GM18858 (cell line): Measurements from ENCODE around the gene SMS.

Experiments
- ATAC-seq: cut with Tn5 transposase; IDR thresholded peaks from one replicate; pipeline ENCODE4 v1.9.1; 2021; ENCODE audit not compliant: unreplicated experiment

The SMS gene

DNA sequence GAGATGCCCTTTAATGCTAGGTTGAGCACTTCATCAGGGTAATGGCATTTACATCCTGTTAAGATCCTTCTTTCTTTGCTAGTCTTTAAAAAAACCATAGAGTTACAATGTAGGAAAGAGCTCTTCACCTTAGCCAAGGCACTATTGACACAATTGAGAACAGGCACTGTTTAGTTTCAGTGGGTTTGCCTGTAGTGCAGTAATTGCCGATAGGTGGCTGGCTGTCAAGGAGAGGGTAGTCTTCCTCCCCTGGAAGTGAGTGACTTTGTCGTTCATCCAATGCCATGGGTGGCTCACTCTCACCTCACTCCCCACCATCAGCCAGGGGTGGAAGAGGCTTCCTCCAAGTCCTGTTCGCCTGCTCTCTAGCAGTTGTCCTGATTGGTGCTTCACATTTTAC, 34.7 kb downstream of the SMS start:
- no peak for ATAC-seq

DNA sequence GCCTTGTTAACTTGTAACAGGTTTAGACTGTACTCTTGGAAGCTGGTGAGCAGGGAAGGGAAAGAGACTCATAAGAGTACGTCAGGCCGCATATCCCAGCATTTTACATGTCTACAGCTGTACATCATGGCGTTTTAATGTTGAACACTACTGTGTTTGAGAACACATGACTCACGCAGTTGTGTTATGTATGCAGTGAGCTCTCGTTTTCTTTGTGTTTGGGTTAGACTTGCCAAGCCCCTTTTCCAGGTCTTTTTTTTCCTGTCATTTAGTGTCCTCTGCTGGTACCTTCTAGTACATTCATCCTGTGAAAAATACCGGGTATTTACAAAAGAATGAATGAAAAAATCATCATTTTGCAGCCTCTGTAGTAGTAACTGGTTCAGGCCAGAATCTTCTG, 35.3 kb downstream of the SMS start:
- no peak for ATAC-seq

DNA sequence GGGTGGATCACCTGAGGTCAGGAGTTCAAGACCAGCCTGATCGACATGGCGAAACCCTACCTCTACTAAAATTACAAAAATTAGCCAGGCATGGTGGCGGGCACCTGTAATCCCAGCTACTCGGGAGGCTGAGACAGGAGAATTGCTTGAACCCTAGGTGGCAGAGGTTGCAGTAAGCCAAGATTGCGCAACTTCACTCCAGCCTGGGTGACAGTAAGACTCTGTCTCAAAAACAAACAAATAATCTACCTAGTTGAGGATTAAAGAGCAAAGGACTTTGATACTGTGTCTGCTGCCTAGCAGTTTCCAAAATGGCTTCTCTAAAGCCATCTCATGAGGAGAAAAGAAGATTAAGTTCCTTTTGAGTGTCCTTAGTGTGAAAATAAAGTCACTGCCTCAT, 37.8 kb downstream of the SMS start:
- no peak for ATAC-seq

DNA sequence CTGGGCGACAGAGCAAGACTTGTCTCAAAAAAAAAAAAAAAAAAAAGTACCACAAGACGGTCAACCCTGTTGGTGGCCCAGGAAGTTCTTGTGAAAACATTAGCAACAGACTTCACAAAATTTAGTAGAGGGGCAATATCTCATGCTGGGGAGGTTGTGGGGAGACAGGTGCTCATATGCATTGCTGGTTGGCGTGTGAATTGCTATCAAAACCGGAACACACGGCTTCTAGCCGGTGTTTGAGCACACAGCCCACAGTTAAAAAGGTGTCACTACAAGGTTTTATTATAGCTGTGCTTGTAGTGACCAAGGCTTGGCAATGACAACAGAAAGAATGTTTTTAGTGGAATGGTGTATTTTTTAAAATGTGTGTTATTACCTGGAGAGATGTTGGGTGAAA, 41.8 kb downstream of the SMS start:
- no peak for ATAC-seq

DNA sequence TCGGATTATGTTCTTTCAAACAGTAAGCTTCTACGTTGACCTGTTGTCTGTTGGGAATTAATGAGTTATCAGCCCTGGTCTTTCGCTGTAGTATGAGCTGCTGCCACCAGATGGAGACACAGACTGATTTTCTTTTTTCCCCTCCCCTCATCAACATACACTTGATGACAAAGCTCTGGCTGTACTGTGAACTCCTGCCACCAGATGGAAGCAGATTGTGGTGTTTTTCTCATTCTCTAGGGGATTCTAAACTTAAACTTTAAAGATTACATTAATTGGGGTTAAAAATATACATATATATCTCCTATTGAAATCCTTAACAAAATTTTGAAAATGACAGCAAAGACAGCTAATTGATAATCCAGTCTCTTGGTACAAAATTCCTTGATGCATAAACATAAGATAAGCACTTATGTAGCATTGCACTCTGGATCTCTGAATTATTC, 44.8 kb downstream of the SMS start:
- ATAC-seq = peak; percentile 88

DNA sequence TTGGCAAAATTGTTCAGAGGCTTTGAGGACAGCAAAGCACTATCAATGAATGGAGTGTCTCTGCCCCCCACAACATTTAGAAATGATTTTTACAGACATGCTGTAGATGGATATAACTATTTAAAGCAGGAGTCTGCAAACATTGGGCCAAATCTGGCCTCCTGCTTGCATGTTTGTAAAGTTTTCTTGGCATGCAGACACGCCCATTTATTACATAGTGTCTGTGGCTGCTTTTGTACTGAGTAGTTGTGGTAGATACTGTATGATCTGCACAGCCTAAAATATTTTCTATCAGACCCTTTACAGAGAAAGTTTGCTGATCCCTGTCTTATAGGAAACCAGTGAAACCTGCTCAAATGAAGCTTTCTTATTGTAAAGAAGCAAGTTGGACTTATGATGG, 46.1 kb downstream of the SMS start:
- no peak for ATAC-seq

DNA sequence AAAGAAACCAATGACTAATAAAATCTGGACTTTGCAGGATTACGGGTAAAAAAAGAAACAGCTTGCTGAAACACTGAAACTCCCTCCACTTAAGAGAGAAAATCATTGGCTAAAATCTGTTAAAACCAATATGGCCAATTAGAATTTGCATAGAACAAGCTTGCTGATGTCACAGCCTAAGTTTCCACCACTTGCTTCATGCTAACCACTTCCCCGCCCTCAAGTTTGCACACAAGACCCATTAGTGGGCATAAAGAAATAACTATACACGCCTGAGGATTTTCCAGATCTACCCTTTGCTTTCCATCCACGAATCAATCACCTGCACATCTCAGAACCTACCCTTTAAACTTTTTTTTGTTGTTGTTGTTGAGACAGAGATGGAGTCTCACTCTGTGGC, 48.9 kb downstream of the SMS start:
- no peak for ATAC-seq

DNA sequence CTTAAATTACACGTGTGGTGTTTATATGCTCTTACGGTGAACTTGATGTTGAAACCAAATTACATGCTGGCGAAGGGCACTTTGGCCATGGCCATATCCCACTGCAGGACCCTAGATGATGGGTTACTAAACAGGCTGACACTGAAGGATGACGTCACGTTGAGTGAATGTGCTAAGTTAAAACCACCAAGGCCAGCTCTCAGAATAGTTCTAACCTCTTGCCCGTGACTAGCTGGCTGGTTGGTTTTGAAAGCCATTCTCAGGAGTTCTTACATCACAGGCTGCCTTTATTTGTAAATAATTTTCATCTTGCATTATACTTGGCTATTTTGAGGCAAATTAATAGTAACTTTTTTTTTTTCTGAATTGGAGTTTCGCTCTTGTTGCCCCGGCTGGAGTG, 50.3 kb downstream of the SMS start:
- no peak for ATAC-seq

DNA sequence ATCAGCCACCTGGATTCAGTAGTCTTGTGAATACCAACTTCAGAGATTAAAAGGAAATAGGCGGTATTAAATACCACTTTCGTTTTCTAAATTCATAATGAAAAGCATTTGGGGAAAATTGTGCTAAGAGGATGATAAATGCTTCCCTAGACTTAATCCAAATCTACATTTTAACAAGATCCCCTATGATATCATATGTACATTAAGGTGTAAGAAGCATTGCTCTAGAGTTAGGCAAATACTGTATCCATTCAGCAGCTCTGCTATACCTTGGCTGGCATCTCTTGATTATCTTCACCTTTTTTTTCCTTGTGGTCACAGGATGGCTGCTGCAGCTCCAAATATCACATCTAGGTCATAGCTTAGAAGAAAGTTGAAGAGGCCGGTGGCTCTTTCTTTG, 51.0 kb downstream of the SMS start:
- no peak for ATAC-seq

DNA sequence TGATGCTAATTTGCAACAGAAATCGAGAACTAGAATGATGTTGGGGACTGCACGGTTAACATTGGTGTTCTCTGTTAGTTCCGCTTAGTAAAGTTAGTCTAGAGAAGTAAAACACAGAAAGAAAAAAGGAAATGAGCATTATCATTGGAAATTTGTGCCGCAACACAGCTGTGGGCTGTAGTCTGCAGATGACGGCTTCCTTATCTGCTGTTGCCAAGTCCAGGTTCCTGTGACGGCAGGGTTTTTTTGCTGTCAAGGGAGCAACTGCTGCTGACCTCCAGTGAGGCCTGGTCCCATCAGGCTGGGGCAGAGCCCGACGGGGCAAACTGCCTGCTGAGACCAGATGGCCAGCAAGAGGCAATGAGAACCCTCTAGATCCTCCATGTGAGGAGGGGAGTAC, 52.8 kb downstream of the SMS start:
- ATAC-seq = peak; percentile 90

DNA sequence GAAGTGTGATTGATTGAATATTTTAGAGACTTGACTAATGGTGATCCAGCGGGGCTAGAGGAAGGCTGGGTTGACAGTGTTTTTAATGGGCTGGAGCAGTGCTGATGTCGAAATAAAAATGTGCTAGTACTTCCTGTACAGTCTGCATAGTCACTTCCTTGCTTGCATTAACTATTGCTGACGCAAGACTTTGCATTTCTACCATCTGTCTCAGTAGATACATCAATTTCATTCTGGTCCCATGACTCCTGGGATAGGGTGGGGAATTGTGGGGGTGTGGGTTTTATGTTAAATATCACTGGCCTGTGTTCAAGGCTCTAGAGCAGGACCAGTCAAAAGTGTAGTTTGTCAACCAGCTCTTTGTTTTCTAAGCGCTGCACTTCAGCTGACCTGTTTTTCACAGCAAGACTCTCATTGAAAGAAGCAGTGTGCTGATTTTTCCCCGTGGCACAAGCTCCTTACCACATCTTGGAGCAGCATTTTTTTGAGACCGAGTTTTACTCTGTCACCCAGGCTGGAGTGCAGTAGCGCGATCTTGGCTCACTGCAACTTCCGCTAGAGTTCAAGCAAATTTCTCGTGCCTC, 56.5 kb downstream of the SMS start:
- no peak for ATAC-seq

DNA sequence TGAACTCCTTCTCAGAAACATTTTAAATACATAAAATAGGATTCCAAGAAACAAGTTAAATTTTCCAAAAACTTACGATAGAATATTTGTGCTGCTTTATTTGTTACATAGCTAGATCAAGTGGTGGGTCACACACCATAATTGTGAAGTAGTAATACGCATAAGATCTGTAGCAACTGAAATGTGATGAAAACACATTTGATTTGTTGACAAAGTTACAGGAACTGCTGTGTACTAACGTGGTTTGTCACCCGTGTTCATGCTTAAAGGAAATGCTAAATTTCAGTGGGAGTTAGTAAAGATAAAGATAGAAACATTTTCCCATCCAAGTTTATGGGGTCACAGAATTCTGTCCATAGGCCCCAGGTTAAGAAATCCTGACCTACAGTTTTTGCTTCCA, 57.5 kb downstream of the SMS start:
- no peak for ATAC-seq

DNA sequence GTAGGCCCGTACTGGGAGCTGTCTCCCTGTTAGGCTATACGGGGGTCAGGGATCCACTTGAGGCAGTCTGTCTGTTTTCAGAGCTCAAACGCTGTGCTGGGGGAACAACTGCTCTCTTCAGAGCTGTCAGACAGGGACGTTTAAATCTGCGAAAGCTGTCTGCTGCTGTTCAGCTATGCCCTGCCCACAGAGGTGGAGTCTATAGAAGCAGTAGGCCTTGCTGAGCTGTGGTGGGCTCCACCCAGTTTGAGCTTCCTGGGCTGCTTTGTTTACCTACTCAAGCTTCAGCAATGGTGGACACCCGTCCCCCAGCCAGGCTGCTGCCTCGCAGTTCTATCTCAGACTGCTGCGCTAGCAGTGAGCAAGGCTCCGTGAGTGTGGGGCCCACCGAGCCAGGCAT, 64.4 kb downstream of the SMS start:
- ATAC-seq = no peak

DNA sequence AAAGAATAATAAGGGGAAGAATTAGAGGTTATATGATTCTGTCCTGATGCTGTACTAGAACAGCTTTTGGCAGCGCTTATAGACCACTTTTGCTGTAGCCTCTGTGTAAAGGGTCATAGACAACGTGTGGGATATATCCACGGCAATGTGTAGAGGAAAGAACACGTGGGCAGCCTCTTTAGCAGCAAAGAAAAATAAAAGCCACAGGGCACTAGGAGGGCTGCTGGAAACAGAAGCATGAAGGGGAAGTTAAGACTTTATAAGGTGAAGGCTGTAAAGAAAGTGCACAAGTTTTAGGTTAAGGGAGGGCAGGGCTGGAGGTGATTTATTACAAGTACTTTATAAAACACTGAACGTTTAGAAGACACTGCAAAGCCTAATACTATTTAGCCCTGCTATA, 71.5 kb downstream of the SMS start:
- no peak for ATAC-seq

DNA sequence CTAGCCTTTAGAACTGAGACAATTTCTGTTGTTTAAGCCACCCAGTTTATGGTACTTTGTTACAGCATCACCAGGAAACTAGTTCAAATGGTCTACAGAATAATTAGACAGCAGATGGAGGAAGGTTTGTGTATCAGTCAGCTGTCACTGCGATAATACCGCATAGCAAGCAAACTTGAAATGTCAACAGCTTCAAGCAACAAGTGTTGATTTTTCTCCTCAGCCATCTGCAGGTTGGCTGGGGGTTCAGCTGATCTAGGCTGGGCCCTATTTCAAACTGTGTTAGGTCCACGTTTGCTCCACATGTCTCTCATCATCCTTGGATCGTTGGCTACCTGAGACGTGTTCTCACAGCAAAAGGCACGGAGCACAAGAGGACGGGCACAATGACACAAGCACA, 72.4 kb downstream of the SMS start:
- no peak for ATAC-seq

DNA sequence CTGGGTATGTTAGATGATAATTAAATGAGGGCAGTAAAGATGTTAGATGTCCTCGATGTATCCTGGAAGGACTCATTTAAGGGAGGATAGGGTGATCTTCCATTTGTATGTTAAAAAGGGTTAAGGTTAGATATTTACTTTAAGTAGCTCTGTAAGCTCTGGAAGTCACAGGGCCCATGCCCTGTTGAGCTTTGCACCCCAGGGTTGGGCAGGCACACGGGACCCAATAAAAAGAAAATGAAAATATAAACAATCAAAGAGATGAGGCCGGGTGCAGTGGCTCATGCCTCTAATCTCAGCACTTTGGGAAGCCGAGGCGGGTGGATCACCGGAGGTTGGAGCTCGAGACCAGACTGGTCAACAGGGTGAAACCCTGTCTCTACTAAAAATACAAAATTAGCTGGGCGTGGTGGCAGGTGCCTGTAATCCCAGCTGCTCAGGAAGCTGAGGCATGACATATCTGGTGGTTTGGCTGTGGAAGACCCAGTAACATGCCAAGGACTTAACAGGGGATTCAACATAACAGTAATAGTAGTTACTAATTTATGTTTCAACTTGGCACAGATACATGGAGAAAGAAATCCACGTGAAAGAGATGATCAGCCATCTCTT, 74.7 kb downstream of the SMS start:
- ATAC-seq = no peak

DNA sequence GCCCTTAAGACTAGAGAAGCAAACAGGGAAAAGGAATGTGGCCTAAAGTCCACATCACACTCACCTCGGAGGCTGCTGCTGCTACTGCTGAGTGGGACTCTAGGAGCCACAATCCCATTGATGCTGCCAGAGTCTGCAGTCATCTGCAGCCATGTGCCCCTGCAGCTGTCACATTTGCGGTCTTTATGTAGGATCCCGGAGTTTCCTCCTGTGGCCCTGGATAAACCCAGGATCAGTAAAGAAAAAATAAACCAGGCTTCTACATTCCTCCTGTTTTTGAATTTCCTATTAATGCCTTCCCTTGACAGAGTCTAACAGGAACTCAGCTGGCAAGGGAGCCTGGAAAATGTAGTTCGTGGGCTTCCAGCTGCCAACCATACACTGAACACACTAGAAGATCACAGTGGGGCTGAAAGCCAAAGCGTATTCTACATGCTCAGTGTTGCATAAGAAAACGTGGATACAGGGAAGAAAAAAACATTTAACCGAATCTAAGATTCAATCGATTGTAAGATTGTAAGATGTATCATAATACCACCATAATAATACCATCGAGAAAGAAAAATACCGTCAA, 81.3 kb downstream of the SMS start:
- no peak for ATAC-seq

DNA sequence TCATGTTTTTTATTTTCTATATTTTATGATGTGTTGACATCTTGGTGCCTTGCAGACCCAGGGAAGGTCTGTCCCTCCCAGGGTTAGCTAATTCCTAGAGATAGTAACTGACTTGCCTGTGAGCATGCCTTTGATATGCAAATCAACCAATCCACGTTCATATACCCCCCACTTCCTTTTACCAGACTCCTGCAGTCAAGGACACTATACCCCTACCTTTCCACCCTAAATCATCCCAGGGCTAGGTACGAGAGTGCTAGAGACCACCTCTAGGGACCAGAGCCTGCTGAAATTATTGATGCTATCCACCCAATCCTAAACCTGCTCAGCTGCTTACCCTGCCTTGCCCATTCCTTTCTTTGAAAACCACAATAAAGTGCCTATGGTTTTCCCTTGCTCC, 84.1 kb downstream of the SMS start:
- ATAC-seq = no peak

DNA sequence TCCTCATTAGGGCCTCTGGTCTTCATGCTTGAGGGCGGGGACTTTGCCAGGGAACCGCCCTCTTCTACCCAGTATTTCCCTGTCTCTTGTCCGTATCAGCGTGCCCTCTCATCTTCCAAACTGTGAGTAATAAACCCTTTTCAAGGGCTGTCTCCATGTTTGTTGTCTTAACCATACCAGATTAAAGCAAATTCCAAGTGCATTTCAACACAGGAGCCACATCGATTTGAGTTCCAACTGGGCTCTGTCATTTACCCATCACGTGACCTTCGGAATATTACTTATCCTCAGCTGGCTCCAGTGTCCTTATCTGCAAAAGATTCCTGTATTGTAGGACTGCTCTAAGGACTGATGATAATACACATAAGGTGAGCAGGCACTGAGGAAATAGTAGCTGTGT, 85.2 kb downstream of the SMS start:
- ATAC-seq = no peak

DNA sequence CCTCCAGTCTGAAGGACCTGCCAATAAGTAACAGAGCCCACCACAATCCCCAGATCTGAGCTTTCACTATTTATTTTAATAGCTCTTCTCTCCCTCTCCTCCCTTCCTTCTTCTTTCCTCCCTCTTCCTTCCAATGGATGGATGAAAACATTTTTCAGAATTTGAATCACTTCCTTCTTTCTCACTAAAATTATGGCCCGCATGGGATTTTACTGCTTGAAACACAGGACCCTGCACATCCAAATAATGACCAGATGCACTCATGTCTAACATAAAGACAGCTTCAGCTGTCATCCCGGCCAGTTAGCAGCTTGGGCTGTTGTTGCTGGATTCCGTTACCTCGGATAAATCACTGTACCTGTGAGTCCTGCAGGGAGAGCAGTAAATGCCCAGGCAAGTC, 86.2 kb downstream of the SMS start:
- no peak for ATAC-seq

DNA sequence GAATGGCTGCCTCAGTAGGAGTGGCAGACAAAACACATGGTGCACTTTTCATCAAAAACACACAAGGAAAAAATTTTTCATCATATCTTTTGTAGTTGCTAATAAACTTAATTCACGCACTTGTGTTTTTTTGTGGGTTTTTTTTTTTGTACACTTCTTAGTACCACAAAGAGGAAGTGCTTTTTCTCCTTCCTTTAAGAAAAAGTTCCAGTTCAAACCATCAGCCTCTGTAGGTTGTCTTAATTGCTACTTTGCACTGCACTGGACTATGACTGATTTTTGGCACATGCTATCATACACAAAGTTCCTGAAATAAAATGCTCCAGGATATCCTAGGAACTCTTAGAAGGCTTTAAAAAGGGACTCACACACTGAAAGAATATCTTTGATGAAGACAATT, 91.6 kb downstream of the SMS start, which contains the start of gene PHEX:
TSS of gene PHEX (plus strand) at position 242 of the 400 bp plus-strand sequence. CDS start 681 bp downstream, outside the sequence.
- ATAC-seq = no peak

DNA sequence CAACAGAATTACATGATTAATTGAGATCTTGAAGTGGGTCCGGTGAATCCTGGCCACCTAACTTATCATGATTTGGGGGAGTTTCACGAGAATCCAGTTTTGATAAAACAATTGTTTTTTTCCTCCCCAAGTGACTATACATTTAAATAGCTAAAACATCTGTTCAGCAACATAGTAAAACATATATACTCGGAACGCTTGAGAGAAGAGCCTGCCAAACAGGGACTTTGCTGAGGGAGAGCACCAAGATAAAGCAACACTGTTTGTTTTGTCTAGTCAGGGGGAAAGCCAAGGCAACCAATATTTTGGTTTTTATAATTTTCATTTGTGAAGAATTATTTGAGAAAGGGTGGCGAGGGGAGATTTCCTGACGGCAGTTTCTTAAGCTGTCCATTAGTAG, 92.0 kb downstream of the SMS start:
- ATAC-seq = no peak

DNA sequence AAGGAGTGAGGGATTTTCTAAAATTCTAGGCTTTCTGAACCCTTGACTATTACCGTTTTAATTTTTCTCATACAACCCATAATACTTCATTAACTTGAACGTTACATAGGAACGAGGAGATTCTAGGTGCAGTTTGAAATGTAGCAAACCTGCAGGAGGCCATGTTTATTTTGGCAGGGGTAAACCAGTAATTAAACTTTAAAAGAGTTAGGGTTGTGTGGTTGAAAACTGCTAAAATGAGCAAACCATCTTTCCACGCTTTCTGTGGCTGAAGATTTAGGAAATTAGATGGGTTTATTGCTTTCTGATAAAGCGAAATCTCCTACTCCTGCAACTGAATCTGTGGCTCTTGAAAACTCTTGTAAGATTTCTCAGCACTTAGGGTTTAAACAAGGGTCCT, 93.3 kb downstream of the SMS start:
- ATAC-seq = no peak
